ENCODE data around the gene NTRK3.

Gene NTRK3

DNA sequence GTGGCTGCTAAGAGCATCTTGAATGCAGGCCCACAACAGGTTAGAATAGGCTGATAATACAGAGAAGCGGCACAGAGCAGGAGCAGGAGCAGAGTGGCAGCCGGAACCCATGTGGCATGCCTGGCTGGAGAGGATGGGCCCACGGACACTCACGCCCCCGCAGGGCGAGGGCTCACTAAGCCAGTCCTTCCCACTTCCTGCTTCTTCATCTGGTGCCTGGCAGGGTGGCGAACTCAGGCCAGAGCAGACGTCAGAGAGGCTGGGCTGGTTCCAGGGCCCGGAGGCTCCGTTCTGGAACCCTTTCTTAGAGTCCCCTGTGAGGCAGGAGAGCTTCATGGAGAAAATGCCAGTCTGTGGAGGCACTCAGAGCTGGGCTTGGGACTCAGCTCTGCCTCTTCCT is 195.1 kb downstream of the NTRK3 start:
- Histone ChIP-seq H3K9ac (ENCODE audit: low read depth, low read length, poor library complexity, severe bottlenecking) (no peak overlapping the region), H4K20me1 (ENCODE audit: insufficient read depth, low read length, poor library complexity, severe bottlenecking) (no peaks in the 10 kb centered on the region), H3K79me2 (ENCODE audit: insufficient read depth, low read length) (no peaks in the 10 kb centered on the region), H2AFZ (ENCODE audit: low read length) (no peak overlapping the region), H3K27me3 (ENCODE audit: insufficient read depth, low read length, poor library complexity, severe bottlenecking) (no peaks in the 10 kb centered on the region), H3K4me2 (ENCODE audit: low read depth, low read length, poor library complexity, severe bottlenecking) (no peak overlapping the region), H3K4me3 (ENCODE audit: low read length, poor library complexity, severe bottlenecking) (no peak overlapping the region), H3F3A (ENCODE audit: low read depth) (no peaks in the 10 kb centered on the region), H3K9me2 (replicated peaks; ENCODE audit: low read depth, low read length) (no peaks in the 10 kb centered on the region), H3K9me3 (ENCODE audit: insufficient read depth, low read depth, low read length) (no peaks in the 10 kb centered on the region), H3K36me3 (ENCODE audit: insufficient read depth, low read length) (no peaks in the 10 kb centered on the region), H3K4me1 (ENCODE audit: insufficient read depth, low read length, poor library complexity, severe bottlenecking) (no peaks in the 10 kb centered on the region)
- TF ChIP-seq EZH2phosphoT487 (IDR thresholded peaks at IDR 0.05; ENCODE audit: borderline replicate concordance) = no peak

DNA sequence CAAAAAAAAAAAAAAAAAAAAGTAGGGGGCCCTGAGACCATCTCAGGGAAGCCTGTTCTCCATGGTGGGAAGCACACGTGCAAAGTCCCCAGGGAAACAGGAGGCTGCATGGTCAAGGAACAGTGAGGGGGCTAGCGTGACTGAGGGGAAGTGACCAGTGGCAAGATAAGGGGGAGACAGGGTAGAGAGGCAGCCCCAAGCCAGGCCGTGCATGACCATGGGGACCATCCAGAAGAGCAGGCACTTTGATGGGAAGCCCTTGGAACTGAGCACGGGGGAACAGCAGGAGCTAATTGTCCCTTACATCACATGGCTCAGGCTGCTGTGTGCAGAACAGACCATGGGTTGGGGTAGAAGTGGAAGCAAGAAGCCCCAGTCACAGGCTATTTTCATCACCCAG is 196.2 kb downstream of the NTRK3 start:
- H3K9ac ChIP-seq (ENCODE audit: low read depth, low read length, poor library complexity, severe bottlenecking) = no peak overlapping the region
- no peak for TF ChIP-seq EZH2phosphoT487 (IDR thresholded peaks at IDR 0.05; ENCODE audit: borderline replicate concordance)
- H3K36me3 ChIP-seq (ENCODE audit: insufficient read depth, low read length) = no peaks in the 10 kb centered on the region
- H3K9me2 ChIP-seq (replicated peaks; ENCODE audit: low read depth, low read length) = no peaks in the 10 kb centered on the region
- no peaks in the 10 kb centered on the region for H3K9me3 ChIP-seq (ENCODE audit: insufficient read depth, low read depth, low read length)
- no peaks in the 10 kb centered on the region for H4K20me1 ChIP-seq (ENCODE audit: insufficient read depth, low read length, poor library complexity, severe bottlenecking)
- no peaks in the 10 kb centered on the region for H3K79me2 ChIP-seq (ENCODE audit: insufficient read depth, low read length)
- no peak overlapping the region for H3K4me2 ChIP-seq (ENCODE audit: low read depth, low read length, poor library complexity, severe bottlenecking)
- H2AFZ ChIP-seq (ENCODE audit: low read length) = no peak overlapping the region
- H3F3A ChIP-seq (ENCODE audit: low read depth) = no peaks in the 10 kb centered on the region
- H3K27me3 ChIP-seq (ENCODE audit: insufficient read depth, low read length, poor library complexity, severe bottlenecking) = no peaks in the 10 kb centered on the region
- no peak overlapping the region for H3K4me3 ChIP-seq (ENCODE audit: low read length, poor library complexity, severe bottlenecking)
- no peaks in the 10 kb centered on the region for H3K4me1 ChIP-seq (ENCODE audit: insufficient read depth, low read length, poor library complexity, severe bottlenecking)

DNA sequence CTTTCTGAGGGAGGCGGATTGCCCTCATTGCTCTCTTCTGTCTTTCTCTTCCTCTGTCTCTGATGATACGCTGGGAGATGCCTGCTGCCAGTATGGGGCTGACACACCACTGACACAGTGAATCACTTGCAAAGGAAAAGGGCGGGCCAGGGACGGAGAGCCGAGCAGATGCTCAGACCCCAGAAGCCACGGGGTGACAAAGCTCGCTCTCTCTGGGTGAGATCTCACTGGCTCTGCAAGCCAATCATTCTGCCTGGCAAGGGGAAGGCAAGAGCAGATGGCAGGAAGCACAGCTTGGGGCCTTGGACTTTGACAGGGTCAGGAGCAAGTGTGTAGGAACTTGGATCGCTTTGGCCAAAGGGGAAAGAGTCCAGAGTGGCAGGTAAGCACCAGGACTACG is 198.7 kb downstream of the NTRK3 start:
- Histone ChIP-seq H3K36me3 (ENCODE audit: insufficient read depth, low read length) (no peaks in the 10 kb centered on the region), H3K4me1 (ENCODE audit: insufficient read depth, low read length, poor library complexity, severe bottlenecking) (no peaks in the 10 kb centered on the region), H3F3A (ENCODE audit: low read depth) (no peaks in the 10 kb centered on the region), H3K79me2 (ENCODE audit: insufficient read depth, low read length) (no peaks in the 10 kb centered on the region), H2AFZ (ENCODE audit: low read length) (no peak overlapping the region), H3K9me2 (replicated peaks; ENCODE audit: low read depth, low read length) (no peaks in the 10 kb centered on the region), H3K4me2 (ENCODE audit: low read depth, low read length, poor library complexity, severe bottlenecking) (no peak overlapping the region), H3K27me3 (ENCODE audit: insufficient read depth, low read length, poor library complexity, severe bottlenecking) (no peaks in the 10 kb centered on the region), H3K9me3 (ENCODE audit: insufficient read depth, low read depth, low read length) (no peaks in the 10 kb centered on the region), H3K9ac (ENCODE audit: low read depth, low read length, poor library complexity, severe bottlenecking) (no peak overlapping the region), H3K4me3 (ENCODE audit: low read length, poor library complexity, severe bottlenecking) (no peak overlapping the region), H4K20me1 (ENCODE audit: insufficient read depth, low read length, poor library complexity, severe bottlenecking) (no peaks in the 10 kb centered on the region)
- no peak for TF ChIP-seq EZH2phosphoT487 (IDR thresholded peaks at IDR 0.05; ENCODE audit: borderline replicate concordance)
- TF ChIP-seq, protein P1, sequence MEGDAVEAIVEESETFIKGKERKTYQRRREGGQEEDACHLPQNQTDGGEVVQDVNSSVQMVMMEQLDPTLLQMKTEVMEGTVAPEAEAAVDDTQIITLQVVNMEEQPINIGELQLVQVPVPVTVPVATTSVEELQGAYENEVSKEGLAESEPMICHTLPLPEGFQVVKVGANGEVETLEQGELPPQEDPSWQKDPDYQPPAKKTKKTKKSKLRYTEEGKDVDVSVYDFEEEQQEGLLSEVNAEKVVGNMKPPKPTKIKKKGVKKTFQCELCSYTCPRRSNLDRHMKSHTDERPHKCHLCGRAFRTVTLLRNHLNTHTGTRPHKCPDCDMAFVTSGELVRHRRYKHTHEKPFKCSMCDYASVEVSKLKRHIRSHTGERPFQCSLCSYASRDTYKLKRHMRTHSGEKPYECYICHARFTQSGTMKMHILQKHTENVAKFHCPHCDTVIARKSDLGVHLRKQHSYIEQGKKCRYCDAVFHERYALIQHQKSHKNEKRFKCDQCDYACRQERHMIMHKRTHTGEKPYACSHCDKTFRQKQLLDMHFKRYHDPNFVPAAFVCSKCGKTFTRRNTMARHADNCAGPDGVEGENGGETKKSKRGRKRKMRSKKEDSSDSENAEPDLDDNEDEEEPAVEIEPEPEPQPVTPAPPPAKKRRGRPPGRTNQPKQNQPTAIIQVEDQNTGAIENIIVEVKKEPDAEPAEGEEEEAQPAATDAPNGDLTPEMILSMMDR (conservative IDR thresholded peaks at IDR 0.05; ENCODE audit: low read length) = no peak

DNA sequence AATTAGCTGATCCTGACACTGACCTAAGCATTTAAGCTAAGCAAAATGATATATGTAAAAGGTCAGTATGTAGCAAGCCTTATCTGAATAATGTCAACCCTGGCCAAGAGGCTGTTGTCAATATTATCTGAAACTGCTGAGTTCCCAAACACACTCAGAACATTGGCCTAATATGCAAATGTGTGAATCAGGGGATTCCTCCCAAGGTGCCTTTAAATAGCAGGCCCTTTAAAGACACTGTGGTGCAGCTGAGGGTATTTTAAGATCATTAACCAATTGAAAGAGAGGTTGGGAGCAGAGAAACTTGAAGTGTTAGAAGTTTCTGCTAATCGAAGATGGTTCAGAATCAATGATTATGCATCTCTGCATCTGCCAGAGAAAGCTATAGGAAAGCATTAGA is 207.0 kb downstream of the NTRK3 start:
- no peak overlapping the region for H3K4me3 ChIP-seq (ENCODE audit: low read length, poor library complexity, severe bottlenecking)
- no peak overlapping the region for H3K9ac ChIP-seq (ENCODE audit: low read depth, low read length, poor library complexity, severe bottlenecking)
- H3K9me3 ChIP-seq (ENCODE audit: insufficient read depth, low read depth, low read length) = no peaks in the 10 kb centered on the region
- no peaks in the 10 kb centered on the region for H3K27me3 ChIP-seq (ENCODE audit: insufficient read depth, low read length, poor library complexity, severe bottlenecking)
- no peak overlapping the region for H2AFZ ChIP-seq (ENCODE audit: low read length)
- H3F3A ChIP-seq (ENCODE audit: low read depth) = no peaks in the 10 kb centered on the region
- no peaks in the 10 kb centered on the region for H3K9me2 ChIP-seq (replicated peaks; ENCODE audit: low read depth, low read length)
- H3K79me2 ChIP-seq (ENCODE audit: insufficient read depth, low read length) = no peaks in the 10 kb centered on the region
- H4K20me1 ChIP-seq (ENCODE audit: insufficient read depth, low read length, poor library complexity, severe bottlenecking) = no peaks in the 10 kb centered on the region
- TF ChIP-seq EZH2phosphoT487 (IDR thresholded peaks at IDR 0.05; ENCODE audit: borderline replicate concordance) = no peak
- TF ChIP-seq, protein P1 (conservative IDR thresholded peaks at IDR 0.05; ENCODE audit: low read length) = no peak
- no peaks in the 10 kb centered on the region for H3K36me3 ChIP-seq (ENCODE audit: insufficient read depth, low read length)
- no peak overlapping the region for H3K4me2 ChIP-seq (ENCODE audit: low read depth, low read length, poor library complexity, severe bottlenecking)
- H3K4me1 ChIP-seq (ENCODE audit: insufficient read depth, low read length, poor library complexity, severe bottlenecking) = no peaks in the 10 kb centered on the region

Data from Loucy (cell line).